Smooth muscle cell (in vitro differentiated cells): Measurements from ENCODE around the gene ZDHHC5. TPM values are rescaled to one million over a fixed set of nuclear protein-coding genes. Genes with fewer than 3 reads are reported as not detected.

ENCODE experiments used
- DNase-seq: peaks from one replicate; lab custom pipeline; 2025; ENCODE audit not compliant: unreplicated experiment; lab: John Stamatoyannopoulos, UW
- H2AFZ ChIP-seq: fragments of 200-600 bp; sonication (generic); 2 replicates; pipeline ENCODE4 v1.6.0; 2016; ENCODE audit warnings: antibody characterized with exemption, low read depth, mild to moderate bottlenecking
- H3F3A ChIP-seq: fragments of 200-600 bp; sonication (generic); 2 replicates; pipeline ENCODE4 v1.6.0; 2017; ENCODE audit warnings: antibody characterized with exemption, low read depth
- H3K27ac ChIP-seq: fragments of 200-600 bp; sonication (generic); 2 replicates; pipeline ENCODE4 v1.5.1; 2016; ENCODE audit warnings: low read depth, mild to moderate bottlenecking
- H3K27me3 ChIP-seq: fragments of 200-600 bp; sonication (generic); 2 replicates; pipeline ENCODE4 v1.6.1; 2016; ENCODE audit warnings: low read depth, mild to moderate bottlenecking
- H3K36me3 ChIP-seq: fragments of 200-600 bp; sonication (generic); 2 replicates; pipeline ENCODE4 v1.5.1; 2016; ENCODE audit warnings: low read depth
- H3K4me1 ChIP-seq: fragments of 200-600 bp; sonication (generic); 2 replicates; pipeline ENCODE4 v1.5.1; 2016; ENCODE audit warnings: low read depth
- H3K4me2 ChIP-seq: fragments of 200-600 bp; sonication (generic); 2 replicates; pipeline ENCODE4 v1.6.0; 2016; ENCODE audit warnings: mild to moderate bottlenecking
- H3K4me3 ChIP-seq: fragments of 200-600 bp; sonication (generic); 2 replicates; pipeline ENCODE4 v1.5.1; 2016; ENCODE audit warnings: mild to moderate bottlenecking
- H3K79me2 ChIP-seq: fragments of 200-600 bp; sonication (generic); 2 replicates; pipeline ENCODE4 v1.6.0; 2016; ENCODE audit warnings: low read depth, mild to moderate bottlenecking
- H3K9ac ChIP-seq: fragments of 200-600 bp; sonication (generic); 2 replicates; pipeline ENCODE4 v1.6.0; 2016; ENCODE audit warnings: low read depth
- H3K9me3 ChIP-seq: fragments of 200-600 bp; sonication (generic); replicated peaks from 2 replicates; pipeline ENCODE4 v1.5.1; 2016; ENCODE audit warnings: low read depth
- H4K20me1 ChIP-seq: fragments of 200-600 bp; sonication (generic); 2 replicates; pipeline ENCODE4 v1.6.0; 2016; ENCODE audit warnings: low read depth
- CTCF ChIP-seq: fragments of 200-600 bp; sonication (generic); IDR thresholded peaks from 2 replicates; pipeline ENCODE4 v1.5.1; 2017; ENCODE audit warnings: borderline replicate concordance, mild to moderate bottlenecking, antibody characterized with exemption; ENCODE audit not compliant: insufficient read depth, poor library complexity, severe bottlenecking
- WGBS: methylation state at CpG from one replicate; pipeline ENCODE4 v1.1.7; 2016; ENCODE audit warnings: low lambda C conversion rate; 5-methylcytosine and 5-hydroxymethylcytosine counted together
- polyA plus RNA-seq: library from polyadenylated mRNA; unstranded; fragments of >200 nt; fragmentation: Nextera tagmentation; extraction: Ambion mirVana; gene quantifications from 2 replicates; pipeline ENCODE4 v1.2.1, GENCODE V29; 2016
- total RNA-seq: library from RNA; depleted of rRNA; stranded (reverse); fragments of >200 nt; gene quantifications from 2 replicates; pipeline ENCODE4 v1.2.3, GENCODE V29; 2014

The ZDHHC5 gene
- total and polyA plus RNA-seq, 2 experiments from 2014 or later, result 34.5 to 38.0 TPM

- H3K27ac ChIP-seq, result no peak overlapping the region
- no peak overlapping the region for H3K4me2 ChIP-seq
- H3F3A ChIP-seq, result no peaks in the 10 kb centered on the region
- peaks cover 6% of the 10 kb centered on the region for H3K4me1 ChIP-seq
- H2AFZ ChIP-seq, result no peak overlapping the region
- H3K9me3 ChIP-seq, result no peaks in the 10 kb centered on the region
- no peaks in the 10 kb centered on the region for H3K27me3 ChIP-seq
- WGBS, result 95% methylated on average over 14 of the region's 14 CpGs
- no peak overlapping the region for H3K4me3 ChIP-seq
- no peak for DNase-seq
- no peaks in the 10 kb centered on the region for H4K20me1 ChIP-seq
- peaks cover 20% of the 10 kb centered on the region for H3K79me2 ChIP-seq
- peaks cover 12% of the 10 kb centered on the region for H3K36me3 ChIP-seq
- no peak for TF ChIP-seq CTCF
- H3K9ac ChIP-seq, result no peak overlapping the region
Observed at GRCh38 chr11:57659669-57660068, 8.2 kb upstream of the ZDHHC5 start.

GRCh38 chr11:57662893-57663292, 5.0 kb upstream of the ZDHHC5 start:
- H3K4me2 ChIP-seq, result no peak overlapping the region
- 87% methylated on average over 4 of the region's 4 CpGs for WGBS

GRCh38 chr11:57663975-57664374, 3.9 kb upstream of the ZDHHC5 start:
- Histone ChIP-seq H4K20me1 (no peaks in the 10 kb centered on the region), H3K9ac (no peak overlapping the region), H3K27me3 (no peaks in the 10 kb centered on the region), H3K4me3 (no peak overlapping the region), H3K27ac (no peak overlapping the region), H3K4me2 (no peak overlapping the region), H3K36me3 (peaks cover 12% of the 10 kb centered on the region), H3K79me2 (peaks cover 13% of the 10 kb centered on the region), H3F3A (no peaks in the 10 kb centered on the region), H3K4me1 (peaks cover 5% of the 10 kb centered on the region), H3K9me3 (no peaks in the 10 kb centered on the region), H2AFZ (no peak overlapping the region)
- 96% methylated on average over 9 of the region's 9 CpGs for WGBS
- TF ChIP-seq CTCF, result no peak
- DNase-seq, result no peak

More at GRCh38 chr11:57662893-57663292, 5.0 kb upstream of the ZDHHC5 start:
- H3K36me3 ChIP-seq, result peaks cover 12% of the 10 kb centered on the region
- H3K79me2 ChIP-seq, result peaks cover 19% of the 10 kb centered on the region
- no peaks in the 10 kb centered on the region for H3K9me3 ChIP-seq
- no peak for DNase-seq
- no peaks in the 10 kb centered on the region for H3K27me3 ChIP-seq
- no peak overlapping the region for H2AFZ ChIP-seq
- H4K20me1 ChIP-seq, result no peaks in the 10 kb centered on the region
- H3K4me3 ChIP-seq, result no peak overlapping the region
- H3K27ac ChIP-seq, result no peak overlapping the region
- H3K9ac ChIP-seq, result no peak overlapping the region
- H3K4me1 ChIP-seq, result peaks cover 9% of the 10 kb centered on the region
- H3F3A ChIP-seq, result no peaks in the 10 kb centered on the region
- TF ChIP-seq CTCF, result peak; percentile 10

GRCh38 chr11:57667117-57667735, 688 bp upstream of the ZDHHC5 start:
- Histone ChIP-seq H2AFZ (peak overlapping the region; percentile 80), H3F3A (no peaks in the 10 kb centered on the region), H3K4me1 (peaks cover 15% of the 10 kb centered on the region), H3K9me3 (no peaks in the 10 kb centered on the region), H3K27me3 (no peaks in the 10 kb centered on the region), H3K36me3 (peaks cover 3% of the 10 kb centered on the region), H3K79me2 (peaks cover 38% of the 10 kb centered on the region), H3K27ac (peak overlapping the region; percentile 98), H3K9ac (peak overlapping the region; percentile 99), H3K4me2 (peak overlapping the region; percentile 92), H3K4me3 (peak overlapping the region; percentile 79), H4K20me1 (peaks cover 19% of the 10 kb centered on the region)
- no peak for TF ChIP-seq CTCF
- peak; percentile 91 for DNase-seq
- WGBS, result 1% methylated on average over 24 of the region's 29 CpGs
